Measurements from ENCODE around the gene IAH1. TPM values are rescaled to one million over a fixed set of nuclear protein-coding genes. Genes with fewer than 3 reads are reported as not detected.

The IAH1 gene
- total and polyA plus RNA-seq, 2 donors (not counting 3 experiments of a cell fraction or from before 2014, with no cell fraction given), result 43.4 to 44.0 TPM

GRCh38 chr2:9532421-9532820, 58.1 kb downstream of the IAH1 start:
- ChIA-PET CTCF (interaction anchor here (0.6 kb wide), 1 partner anchor 379 kb away, joined by 3 read pairs; no protein-coding TSS in a partner anchor), POLR2A (interaction anchor here (0.6 kb wide), 1 partner anchor 98 kb away, joined by 3 read pairs; the partner anchor contains the start of gene YWHAQ)
- Histone ChIP-seq H3K4me1 (ENCODE audit: control insufficient read depth, extremely low read depth, insufficient read depth, low read length) (no peaks in the 10 kb centered on the region), H3K36me3 (ENCODE audit: control insufficient read depth in 2 of 2, extremely low read depth in 1 of 2, insufficient read depth in 2 of 2, low read length in 2 of 2) (peaks cover 0 to 3% of the 10 kb centered on the region in 2 experiments), H3K4me3 (replicated peaks in 1 of 3; ENCODE audit: insufficient read depth in 1 of 3, low read depth in 1 of 3, low read length in 3 of 3) (no peak overlapping the region), H3K9me1 (replicated peaks; ENCODE audit: control insufficient read depth, extremely low read depth, insufficient read depth, low read length) (no peaks in the 10 kb centered on the region), H3K79me2 (ENCODE audit: control insufficient read depth, insufficient read depth, low read length) (peaks cover 3% of the 10 kb centered on the region), H3K9me3 (replicated peaks; ENCODE audit: control insufficient read depth, insufficient read depth, low read length) (no peaks in the 10 kb centered on the region), H3K27ac (ENCODE audit: insufficient read depth, low read depth, low read length) (no peak overlapping the region), H2AFZ (ENCODE audit: low read depth, low read length) (no peak overlapping the region), H3K4me2 (ENCODE audit: insufficient read depth, low read length) (no peak overlapping the region), H3K9ac (replicated peaks; ENCODE audit: extremely low read depth, insufficient read depth, low read length) (no peak overlapping the region), H4K20me1 (replicated peaks; ENCODE audit: control insufficient read depth, extremely low read depth, insufficient read depth, low read length) (no peaks in the 10 kb centered on the region), H3K27me3 (ENCODE audit: control insufficient read depth in 2 of 2, insufficient read depth in 2 of 2, low read length in 2 of 2) (no peaks in the 10 kb centered on the region)
- FAIRE-seq (no peak), DNase-seq (ENCODE audit: low read depth, low spot score) (no peak)
- dilution Hi-C loops (cut with MboI; ENCODE audit: extremely low pct_ligation_motif_present, low sequenced_read_pairs) (no loop called here), intact Hi-C loops (cut with micrococcal nuclease) (no loop called here)
- no TSS peak for BruUV-seq (replicated peaks)
- TF ChIP-seq JUN (IDR thresholded peaks at IDR 0.05; ENCODE audit: borderline replicate concordance, insufficient read depth, insufficient read length, low read depth), result no peak
- TF ChIP-seq MYC (IDR thresholded peaks at IDR 0.05; ENCODE audit: low read depth, low read length), result no peak
- no peak for TF ChIP-seq POLR2AphosphoS5 (IDR thresholded peaks at IDR 0.05; ENCODE audit: insufficient read depth, low read depth, low read length)
- TF ChIP-seq, protein P1, sequence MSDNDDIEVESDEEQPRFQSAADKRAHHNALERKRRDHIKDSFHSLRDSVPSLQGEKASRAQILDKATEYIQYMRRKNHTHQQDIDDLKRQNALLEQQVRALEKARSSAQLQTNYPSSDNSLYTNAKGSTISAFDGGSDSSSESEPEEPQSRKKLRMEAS (IDR thresholded peaks at IDR 0.05; ENCODE audit: insufficient read depth, insufficient read length), result no peak
- no peak for TF ChIP-seq POLR2A (IDR thresholded peaks at IDR 0.05; ENCODE audit: low read depth, low read length)
- TF ChIP-seq FOS (IDR thresholded peaks at IDR 0.05; ENCODE audit: borderline replicate concordance, insufficient read depth, low read length), result no peak
- TF ChIP-seq, protein P2, sequence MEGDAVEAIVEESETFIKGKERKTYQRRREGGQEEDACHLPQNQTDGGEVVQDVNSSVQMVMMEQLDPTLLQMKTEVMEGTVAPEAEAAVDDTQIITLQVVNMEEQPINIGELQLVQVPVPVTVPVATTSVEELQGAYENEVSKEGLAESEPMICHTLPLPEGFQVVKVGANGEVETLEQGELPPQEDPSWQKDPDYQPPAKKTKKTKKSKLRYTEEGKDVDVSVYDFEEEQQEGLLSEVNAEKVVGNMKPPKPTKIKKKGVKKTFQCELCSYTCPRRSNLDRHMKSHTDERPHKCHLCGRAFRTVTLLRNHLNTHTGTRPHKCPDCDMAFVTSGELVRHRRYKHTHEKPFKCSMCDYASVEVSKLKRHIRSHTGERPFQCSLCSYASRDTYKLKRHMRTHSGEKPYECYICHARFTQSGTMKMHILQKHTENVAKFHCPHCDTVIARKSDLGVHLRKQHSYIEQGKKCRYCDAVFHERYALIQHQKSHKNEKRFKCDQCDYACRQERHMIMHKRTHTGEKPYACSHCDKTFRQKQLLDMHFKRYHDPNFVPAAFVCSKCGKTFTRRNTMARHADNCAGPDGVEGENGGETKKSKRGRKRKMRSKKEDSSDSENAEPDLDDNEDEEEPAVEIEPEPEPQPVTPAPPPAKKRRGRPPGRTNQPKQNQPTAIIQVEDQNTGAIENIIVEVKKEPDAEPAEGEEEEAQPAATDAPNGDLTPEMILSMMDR (IDR thresholded peaks at IDR 0.05; ENCODE audit: extremely low read depth in 1 of 2, insufficient read depth in 1 of 2, low read depth in 1 of 2, low read length in 2 of 2), result no peak
- no peak for TF ChIP-seq GATA2 (IDR thresholded peaks at IDR 0.05; ENCODE audit: insufficient read depth, insufficient read length, low read depth, low read length)
- TF ChIP-seq EZH2 (IDR thresholded peaks at IDR 0.05; ENCODE audit: borderline replicate concordance, low read depth, low read length, severe bottlenecking), result no peak

All from endothelial cell of umbilical vein (primary cell).